D721Med (cell line): Measurements from ENCODE around the gene NAA11.

Experiments
- DNase-seq: peaks from one replicate; pipeline ENCODE4 v3.0.0; 2011; ENCODE audit warnings: low spot score; ENCODE audit not compliant: insufficient read length
- FAIRE-seq: peaks from 2 replicates; lab custom pipeline; 2011; peaks lifted over from hg19 to GRCh38; lab: Jason Lieb, UNC
- TF ChIP-seq, protein P1 (sequence below): IDR thresholded peaks from 2 replicates; pipeline ENCODE4 v1.5.1; 2012; ENCODE audit warnings: mild to moderate bottlenecking, control low read depth; ENCODE audit not compliant: insufficient read depth; ENCODE audit errors: missing control alignments

NAA11 gene

DNA sequence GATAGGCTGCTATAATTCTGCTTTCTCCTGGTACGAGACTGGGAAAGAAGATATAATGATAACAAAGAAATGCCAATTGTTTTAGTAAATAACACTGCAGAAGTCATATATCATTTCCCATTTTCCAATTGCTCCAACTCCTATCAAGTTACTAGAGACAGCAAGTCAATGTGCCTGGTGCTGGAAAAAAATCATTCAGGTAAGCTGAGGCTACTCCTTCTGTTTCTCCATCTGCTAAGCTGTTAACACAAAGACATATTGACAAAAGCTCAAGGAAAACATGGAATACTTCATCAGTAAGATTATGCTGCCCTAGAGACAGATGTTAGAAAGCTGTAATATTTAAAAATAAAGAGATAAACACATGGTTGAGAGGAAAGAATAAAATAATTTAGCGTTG, 10.0 kb downstream of the NAA11 start:
- FAIRE-seq (peak; percentile 77), DNase-seq (no peak)
- TF ChIP-seq, protein P1, sequence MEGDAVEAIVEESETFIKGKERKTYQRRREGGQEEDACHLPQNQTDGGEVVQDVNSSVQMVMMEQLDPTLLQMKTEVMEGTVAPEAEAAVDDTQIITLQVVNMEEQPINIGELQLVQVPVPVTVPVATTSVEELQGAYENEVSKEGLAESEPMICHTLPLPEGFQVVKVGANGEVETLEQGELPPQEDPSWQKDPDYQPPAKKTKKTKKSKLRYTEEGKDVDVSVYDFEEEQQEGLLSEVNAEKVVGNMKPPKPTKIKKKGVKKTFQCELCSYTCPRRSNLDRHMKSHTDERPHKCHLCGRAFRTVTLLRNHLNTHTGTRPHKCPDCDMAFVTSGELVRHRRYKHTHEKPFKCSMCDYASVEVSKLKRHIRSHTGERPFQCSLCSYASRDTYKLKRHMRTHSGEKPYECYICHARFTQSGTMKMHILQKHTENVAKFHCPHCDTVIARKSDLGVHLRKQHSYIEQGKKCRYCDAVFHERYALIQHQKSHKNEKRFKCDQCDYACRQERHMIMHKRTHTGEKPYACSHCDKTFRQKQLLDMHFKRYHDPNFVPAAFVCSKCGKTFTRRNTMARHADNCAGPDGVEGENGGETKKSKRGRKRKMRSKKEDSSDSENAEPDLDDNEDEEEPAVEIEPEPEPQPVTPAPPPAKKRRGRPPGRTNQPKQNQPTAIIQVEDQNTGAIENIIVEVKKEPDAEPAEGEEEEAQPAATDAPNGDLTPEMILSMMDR, result no peak

DNA sequence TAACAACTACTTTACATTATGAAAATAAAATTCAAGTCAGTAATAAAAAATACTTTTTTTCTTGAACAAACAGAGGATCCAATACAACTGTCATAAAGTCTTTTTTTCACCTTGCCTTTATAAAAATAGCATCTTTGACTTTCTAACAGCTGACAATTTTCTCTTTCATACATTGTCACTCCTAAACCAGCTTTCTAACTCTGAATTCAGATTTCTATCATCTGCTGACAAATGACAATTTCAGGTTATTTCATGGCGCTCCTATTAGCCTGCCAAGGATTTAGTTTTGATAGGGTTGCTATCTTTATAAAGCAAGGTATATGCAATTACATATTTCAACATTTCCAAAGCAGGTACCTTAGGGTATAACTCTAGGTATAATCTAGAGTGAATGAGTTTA, 14.6 kb downstream of the NAA11 start:
- no peak for DNase-seq
- TF ChIP-seq, protein P1, result no peak
- FAIRE-seq, result no peak

DNA sequence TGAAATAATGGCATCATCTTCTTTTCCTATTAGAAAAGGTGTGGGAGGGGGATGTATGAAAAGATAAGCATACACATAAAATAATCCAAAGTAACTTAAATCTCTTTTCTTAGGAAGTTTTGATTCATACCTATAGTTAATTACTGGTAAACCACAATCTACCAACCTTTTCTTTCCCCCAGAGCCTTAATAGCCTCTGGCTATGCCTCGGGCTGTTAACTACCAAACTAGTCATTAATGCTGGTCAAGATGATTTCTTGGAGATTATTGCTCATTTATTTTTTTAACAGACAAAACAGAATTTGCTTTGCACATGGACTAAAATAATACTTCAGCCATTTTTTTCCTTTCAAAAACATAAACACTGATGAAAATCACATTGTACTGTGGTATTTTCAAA, 16.9 kb downstream of the NAA11 start:
- TF ChIP-seq, protein P1, result no peak
- no peak for DNase-seq
- no peak for FAIRE-seq

DNA sequence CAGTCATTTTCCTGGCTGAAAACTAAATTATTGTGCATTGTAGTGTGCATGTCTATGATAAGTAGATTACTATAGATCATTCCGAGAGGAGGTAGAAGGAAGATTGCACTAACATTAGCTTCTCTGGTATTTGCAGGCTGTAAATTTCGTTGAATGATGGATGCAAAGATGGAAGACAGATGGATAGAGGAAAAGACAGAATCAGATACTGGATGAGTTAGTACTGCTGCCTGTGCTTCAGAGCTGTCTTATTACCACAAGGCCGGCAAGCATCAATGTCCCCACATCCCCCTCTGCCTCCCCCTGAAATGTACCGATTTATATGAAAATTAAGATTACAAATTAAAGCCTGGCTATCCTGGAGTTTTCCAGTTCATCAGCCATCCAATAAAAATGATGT, 17.7 kb downstream of the NAA11 start:
- FAIRE-seq, result no peak
- TF ChIP-seq, protein P1, result no peak

DNA sequence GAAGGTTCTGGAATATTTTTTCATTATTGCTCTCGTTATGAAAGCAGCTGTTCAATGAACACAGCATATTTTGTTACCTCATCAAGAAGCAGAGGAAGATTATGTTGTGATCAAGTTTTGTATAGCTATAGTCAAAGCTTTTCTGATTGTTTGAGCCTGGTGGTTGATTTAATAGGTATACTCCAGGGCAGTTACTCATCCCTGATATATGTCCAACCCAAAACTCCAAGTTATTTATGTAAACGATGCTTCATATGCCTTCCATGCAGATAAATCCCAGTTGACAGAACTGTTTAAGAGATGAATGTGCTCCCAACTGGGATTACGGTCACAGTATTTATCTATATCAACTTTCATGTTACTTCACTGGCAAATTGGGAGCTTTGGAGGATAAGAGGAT, 19.1 kb downstream of the NAA11 start:
- FAIRE-seq, result peak; percentile 32
- TF ChIP-seq, protein P1, result no peak
- no peak for DNase-seq

More for the DNA sequence above, 17.7 kb downstream of the NAA11 start:
- no peak for DNase-seq

DNA sequence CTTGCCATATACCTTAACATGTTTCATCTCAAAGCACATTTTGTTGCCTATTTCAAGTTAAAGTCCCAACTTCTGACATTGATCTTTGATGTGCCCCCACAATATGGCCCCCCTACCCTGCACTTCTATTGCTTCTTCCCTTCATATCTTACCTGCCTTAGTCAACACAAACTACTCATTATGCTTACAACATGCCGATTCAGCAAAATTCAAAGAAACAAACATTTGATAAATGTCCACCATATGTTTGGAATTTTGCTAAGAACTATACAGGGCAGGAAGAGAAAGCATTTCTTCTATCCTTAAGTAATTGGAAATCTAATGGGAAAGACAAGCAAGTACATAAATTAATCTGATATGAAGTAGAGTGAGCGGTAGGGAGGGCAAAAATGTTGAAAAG, 25.6 kb downstream of the NAA11 start:
- TF ChIP-seq, protein P1, result no peak
- FAIRE-seq (no peak), DNase-seq (no peak)

DNA sequence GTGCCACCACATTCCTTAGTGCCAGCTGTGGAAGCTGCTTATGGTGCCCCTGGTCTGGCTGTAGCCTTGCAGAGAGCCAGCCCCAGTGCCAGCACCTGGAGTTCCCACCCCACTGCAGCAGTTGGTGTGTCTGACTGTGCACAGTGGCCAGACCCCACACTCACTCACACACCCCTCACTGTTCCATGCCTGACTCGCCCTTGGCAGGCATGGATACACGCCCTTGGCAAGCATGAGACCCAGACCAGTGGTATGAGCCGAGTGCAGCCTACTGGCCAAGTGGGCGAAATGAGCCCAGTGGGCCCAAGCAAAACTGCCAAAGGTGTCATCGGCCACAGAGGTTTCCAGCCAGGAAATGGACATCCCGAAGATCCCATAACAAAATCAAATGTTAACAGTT, 27.4 kb downstream of the NAA11 start:
- TF ChIP-seq, protein P1, result no peak
- no peak for DNase-seq
- no peak for FAIRE-seq
